HG03520 (cell line): Measurements from ENCODE around the gene DBT.
"Not testable (repeated sequence)": the region's sequence is repeated elsewhere in the genome, so short reads cannot be mapped to it uniquely, and the experiment has no call there.

ENCODE experiments used
- ATAC-seq: cut with Tn5 transposase; IDR thresholded peaks from one replicate; pipeline ENCODE4 v1.9.1; 2021; ENCODE audit warnings: mild to moderate bottlenecking, moderate library complexity; ENCODE audit not compliant: unreplicated experiment

The DBT gene

GRCh38 chr1:100249537-100250257 is at the start of gene DBT:
DBT (minus strand) TSS chr1:100249834; CDS start chr1:100249820, 14 bp downstream.
- ATAC-seq: peak; percentile 100

- ATAC-seq: no peak
These were observed 48.9 kb upstream of the DBT start for GRCh38 chr1:100298512-100298911.

- not testable (repeated sequence) for ATAC-seq
These were observed 47.4 kb upstream of the DBT start for GRCh38 chr1:100296997-100297396.

GRCh38 chr1:100296140-100296539 is 46.5 kb upstream of the DBT start:
- no peak for ATAC-seq

GRCh38 chr1:100292711-100293110 is 43.1 kb upstream of the DBT start:
- no peak for ATAC-seq

GRCh38 chr1:100290291-100290690 is 40.7 kb upstream of the DBT start:
- ATAC-seq: no peak

- no peak for ATAC-seq
These were observed 37.5 kb upstream of the DBT start for GRCh38 chr1:100287162-100287561.

- no peak for ATAC-seq
These were observed 35.0 kb upstream of the DBT start for GRCh38 chr1:100284591-100284990.

GRCh38 chr1:100279954-100280682 is 30.5 kb upstream of the DBT start:
- no peak for ATAC-seq

- ATAC-seq: no peak
These were observed 29.8 kb upstream of the DBT start for GRCh38 chr1:100279358-100279923.

GRCh38 chr1:100277866-100278265 is 28.2 kb upstream of the DBT start:
- no peak for ATAC-seq

- no peak for ATAC-seq
These were observed 18.6 kb upstream of the DBT start for GRCh38 chr1:100268202-100268601.

- ATAC-seq: no peak
These were observed 17.6 kb upstream of the DBT start for GRCh38 chr1:100267284-100267683.

- peak; percentile 4 for ATAC-seq
These were observed 17.1 kb upstream of the DBT start for GRCh38 chr1:100266741-100267140.

GRCh38 chr1:100265931-100266740 is 16.5 kb upstream of the DBT start, which contains the start of gene RTCA:
RTCA (plus strand) TSS chr1:100266216; CDS start chr1:100266376, 160 bp downstream.
- ATAC-seq: peak; percentile 97

- ATAC-seq: peak; percentile 20
These were observed 15.9 kb upstream of the DBT start for GRCh38 chr1:100265562-100265930.

- ATAC-seq: not testable (repeated sequence)
These were observed 14.4 kb upstream of the DBT start for GRCh38 chr1:100264081-100264480.

GRCh38 chr1:100261686-100262085 is 12.1 kb upstream of the DBT start:
- no peak for ATAC-seq

GRCh38 chr1:100258427-100258826 is 8.8 kb upstream of the DBT start:
- ATAC-seq: not testable (repeated sequence)

GRCh38 chr1:100256273-100256672 is 6.6 kb upstream of the DBT start:
- ATAC-seq: not testable (repeated sequence)

GRCh38 chr1:100253552-100253951 is 3.9 kb upstream of the DBT start:
- no peak for ATAC-seq
